PC-9 (cell line): Measurements from ENCODE around the gene MACROD2.

Source experiments
- CTCF ChIP-seq: fragments of 200-600 bp; sonication (generic); conservative IDR thresholded peaks from 2 replicates; pipeline ENCODE4 v1.6.1; 2017; ENCODE audit warnings: mixed run types, antibody characterized with exemption, mild to moderate bottlenecking, moderate library complexity
- EZH2 ChIP-seq: fragments of 200-600 bp; sonication (generic); IDR thresholded peaks from 2 replicates; pipeline ENCODE4 v1.8.0; 2017; ENCODE audit warnings: antibody characterized with exemption, low read depth

DNA sequence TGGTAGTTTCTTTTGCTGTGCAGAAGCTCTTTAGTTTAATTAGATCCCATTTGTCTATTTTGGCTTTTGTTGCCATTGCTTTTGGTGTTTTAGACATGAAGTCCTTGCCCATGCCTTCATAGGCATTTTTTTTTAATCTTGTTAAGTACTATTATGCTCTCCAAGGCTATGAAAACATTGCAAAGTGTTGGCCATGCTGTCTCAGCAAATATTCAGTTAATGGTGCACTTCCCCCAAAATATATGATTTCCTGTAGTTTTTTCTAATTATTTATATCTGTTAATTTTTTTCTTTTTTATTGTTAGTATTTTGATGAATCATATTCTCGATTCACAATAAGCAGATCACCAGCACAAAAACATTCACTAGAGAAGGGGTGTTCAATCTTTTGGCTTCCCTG lies 1148.2 kb downstream of the MACROD2 start:
- no peak for TF ChIP-seq CTCF
- TF ChIP-seq EZH2: no peak
